ENCODE data around the gene IFT88. TPM values are rescaled to one million over a fixed set of nuclear protein-coding genes. Genes with fewer than 3 reads are reported as not detected.
"Not testable (repeated sequence)": the region's sequence is repeated elsewhere in the genome, so short reads cannot be mapped to it uniquely, and the experiment has no call there.

IFT88 gene
- total RNA-seq, 2 experiments from 2014 or later, result 9.0 to 9.5 TPM

DNA sequence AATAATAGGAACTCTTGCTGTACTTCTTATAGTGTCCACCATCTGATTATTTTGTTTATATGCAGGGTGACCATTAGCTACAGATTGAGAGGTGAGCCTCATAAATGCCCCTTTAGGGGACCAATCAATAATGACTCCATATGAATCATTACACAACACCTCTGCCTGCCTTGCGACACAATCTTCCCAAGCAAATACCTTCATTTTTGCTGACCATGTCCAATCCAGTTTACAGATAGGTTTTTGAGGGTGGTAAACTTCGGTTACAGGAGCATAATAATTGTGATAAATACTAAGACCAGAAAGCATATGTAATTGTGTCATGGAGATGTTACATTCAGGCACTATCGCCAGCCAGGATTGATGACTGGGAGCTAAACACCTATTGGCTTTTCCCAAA lies 112.9 kb downstream of the IFT88 start:
- H3K9me3 Mint-ChIP-seq, result no peaks in the 10 kb centered on the region
- Histone ChIP-seq H3K36me3 (ENCODE audit: insufficient read depth, low read length) (no peaks in the 10 kb centered on the region), H3K27me3 (ENCODE audit: control insufficient read depth in 1 of 2, insufficient read depth in 2 of 2, low read length in 2 of 2) (no peaks in the 10 kb centered on the region), H3K9me3 (ENCODE audit: control insufficient read depth in 1 of 2, insufficient read depth in 1 of 2, low read length in 2 of 2) (no peaks in the 10 kb centered on the region), H3K4me1 (ENCODE audit: insufficient read depth, low read length) (no peaks in the 10 kb centered on the region), H3K4me3 (ENCODE audit: low read length) (no peak overlapping the region), H3K27ac (ENCODE audit: low read depth in 1 of 2, low read length in 2 of 2) (no peak overlapping the region)
- H3K27me3 Mint-ChIP-seq, result no peaks in the 10 kb centered on the region
- ChIA-PET POLR2A (no interaction called here), CTCF (no interaction called here)
- H3K27ac Mint-ChIP-seq, result no peak overlapping the region
- DNase-seq (no peak), ATAC-seq (ENCODE audit: poor library complexity) (no peak)
- H3K4me1 Mint-ChIP-seq (ENCODE audit: low read depth), result no peaks in the 10 kb centered on the region
- H3K4me3 Mint-ChIP-seq, result no peak overlapping the region
- TF ChIP-seq, protein P1, sequence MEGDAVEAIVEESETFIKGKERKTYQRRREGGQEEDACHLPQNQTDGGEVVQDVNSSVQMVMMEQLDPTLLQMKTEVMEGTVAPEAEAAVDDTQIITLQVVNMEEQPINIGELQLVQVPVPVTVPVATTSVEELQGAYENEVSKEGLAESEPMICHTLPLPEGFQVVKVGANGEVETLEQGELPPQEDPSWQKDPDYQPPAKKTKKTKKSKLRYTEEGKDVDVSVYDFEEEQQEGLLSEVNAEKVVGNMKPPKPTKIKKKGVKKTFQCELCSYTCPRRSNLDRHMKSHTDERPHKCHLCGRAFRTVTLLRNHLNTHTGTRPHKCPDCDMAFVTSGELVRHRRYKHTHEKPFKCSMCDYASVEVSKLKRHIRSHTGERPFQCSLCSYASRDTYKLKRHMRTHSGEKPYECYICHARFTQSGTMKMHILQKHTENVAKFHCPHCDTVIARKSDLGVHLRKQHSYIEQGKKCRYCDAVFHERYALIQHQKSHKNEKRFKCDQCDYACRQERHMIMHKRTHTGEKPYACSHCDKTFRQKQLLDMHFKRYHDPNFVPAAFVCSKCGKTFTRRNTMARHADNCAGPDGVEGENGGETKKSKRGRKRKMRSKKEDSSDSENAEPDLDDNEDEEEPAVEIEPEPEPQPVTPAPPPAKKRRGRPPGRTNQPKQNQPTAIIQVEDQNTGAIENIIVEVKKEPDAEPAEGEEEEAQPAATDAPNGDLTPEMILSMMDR (IDR thresholded peaks at IDR 0.05), result no peak
- intact Hi-C loops (cut with DNase I, micrococcal nuclease), result no loop called here
- H3K36me3 Mint-ChIP-seq (ENCODE audit: low read depth), result peaks cover 27% of the 10 kb centered on the region

DNA sequence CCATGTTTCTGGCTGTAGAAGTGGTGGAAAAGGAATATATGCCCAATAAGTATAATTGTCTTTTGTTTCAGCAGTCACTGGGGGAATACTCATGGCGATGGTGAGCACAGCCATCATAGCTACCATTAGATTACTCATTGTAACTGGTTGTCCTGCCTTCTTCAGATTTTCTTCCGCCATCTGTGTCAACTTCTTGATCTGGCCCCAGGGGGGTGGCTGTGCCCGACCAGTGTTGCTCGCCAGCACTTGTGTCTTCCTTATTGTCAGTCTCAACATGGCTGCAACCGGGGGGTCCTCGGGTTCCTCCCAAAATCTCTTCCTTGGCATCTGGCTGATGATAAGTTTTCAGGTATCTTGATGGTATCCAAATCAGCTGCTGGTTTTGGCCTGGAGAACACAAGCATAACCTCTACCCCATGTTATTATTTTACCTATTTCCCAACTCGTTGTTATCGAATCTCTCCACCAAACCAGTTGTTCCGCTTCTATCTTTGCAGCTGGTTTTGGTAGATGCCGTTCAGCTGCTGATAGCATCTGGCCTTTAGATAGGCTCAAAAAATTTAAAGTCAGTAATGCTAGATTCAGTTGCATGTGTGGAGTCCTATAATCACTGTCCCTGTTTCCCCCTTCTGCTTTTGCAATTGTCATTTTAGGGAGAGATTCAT lies 113.6 kb downstream of the IFT88 start:
- DNase-seq (no peak), ATAC-seq (ENCODE audit: poor library complexity) (no peak)
- Histone ChIP-seq H3K27ac (ENCODE audit: low read depth in 1 of 2, low read length in 2 of 2) (no peak overlapping the region), H3K27me3 (ENCODE audit: control insufficient read depth in 1 of 2, insufficient read depth in 2 of 2, low read length in 2 of 2) (no peaks in the 10 kb centered on the region), H3K4me1 (ENCODE audit: insufficient read depth, low read length) (no peaks in the 10 kb centered on the region), H3K36me3 (ENCODE audit: insufficient read depth, low read length) (no peaks in the 10 kb centered on the region), H3K9me3 (ENCODE audit: control insufficient read depth in 1 of 2, insufficient read depth in 1 of 2, low read length in 2 of 2) (no peaks in the 10 kb centered on the region), H3K4me3 (ENCODE audit: low read length) (no peak overlapping the region)
- Mint-ChIP-seq H3K4me1 (ENCODE audit: low read depth) (no peaks in the 10 kb centered on the region), H3K27me3 (no peaks in the 10 kb centered on the region), H3K36me3 (ENCODE audit: low read depth) (peaks cover 20% of the 10 kb centered on the region), H3K4me3 (no peak overlapping the region), H3K9me3 (no peaks in the 10 kb centered on the region), H3K27ac (no peak overlapping the region)
- TF ChIP-seq, protein P1 (IDR thresholded peaks at IDR 0.05), result no peak
- POLR2A ChIA-PET, result no interaction called here
- intact Hi-C loops (cut with DNase I, micrococcal nuclease), result no loop called here
- CTCF ChIA-PET, result interaction anchor here (0.6 kb wide), 1 partner anchor 1025 kb away, joined by 3 read pairs; no protein-coding TSS in a partner anchor

- H3K9me3 ChIP-seq (ENCODE audit: control insufficient read depth in 1 of 2, insufficient read depth in 1 of 2, low read length in 2 of 2); H3K36me3 ChIP-seq (ENCODE audit: insufficient read depth, low read length); intact Hi-C loops (cut with DNase I, micrococcal nuclease); H3K4me1 Mint-ChIP-seq (ENCODE audit: low read depth); H3K9me3 Mint-ChIP-seq; H3K27me3 ChIP-seq (ENCODE audit: control insufficient read depth in 1 of 2, insufficient read depth in 2 of 2, low read length in 2 of 2); POLR2A ChIA-PET; H3K4me3 ChIP-seq (ENCODE audit: low read length); CTCF ChIA-PET; H3K4me3 Mint-ChIP-seq; H3K27ac Mint-ChIP-seq; H3K27ac ChIP-seq (ENCODE audit: low read depth in 1 of 2, low read length in 2 of 2); DNase-seq; H3K4me1 ChIP-seq (ENCODE audit: insufficient read depth, low read length); H3K27me3 Mint-ChIP-seq; ATAC-seq (ENCODE audit: poor library complexity): not testable (repeated sequence)
- peaks cover 13% of the 10 kb centered on the region for H3K36me3 Mint-ChIP-seq (ENCODE audit: low read depth)
Measured at GRCh38 chr13:20681481-20681880, 114.5 kb downstream of the IFT88 start.

DNA sequence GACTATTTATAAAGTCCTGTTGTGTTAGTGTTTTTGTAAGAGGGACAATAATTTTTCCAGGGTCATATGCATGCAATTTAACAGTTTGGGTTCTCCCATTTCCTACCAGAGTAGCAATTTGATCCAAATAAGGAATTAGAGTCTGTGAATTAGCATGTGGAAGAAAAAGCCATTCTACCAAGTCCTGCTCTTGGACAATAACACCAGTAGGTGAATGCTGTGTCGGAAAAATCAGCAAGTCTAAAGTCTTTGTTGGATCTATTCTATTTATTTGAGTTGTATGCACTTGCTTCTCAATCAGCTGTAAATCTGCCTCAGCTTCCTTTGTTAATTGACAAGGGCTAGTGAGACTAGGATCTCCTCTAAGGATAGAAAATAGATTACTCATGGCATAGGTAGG lies 115.1 kb downstream of the IFT88 start:
- H3K27ac Mint-ChIP-seq, result no peak overlapping the region
- POLR2A ChIA-PET, result no interaction called here
- TF ChIP-seq, protein P1 (IDR thresholded peaks at IDR 0.05), result no peak
- no peak overlapping the region for H3K4me3 Mint-ChIP-seq
- Histone ChIP-seq H3K4me1 (ENCODE audit: insufficient read depth, low read length) (no peaks in the 10 kb centered on the region), H3K4me3 (ENCODE audit: low read length) (no peak overlapping the region), H3K9me3 (ENCODE audit: control insufficient read depth in 1 of 2, insufficient read depth in 1 of 2, low read length in 2 of 2) (no peaks in the 10 kb centered on the region), H3K36me3 (ENCODE audit: insufficient read depth, low read length) (no peaks in the 10 kb centered on the region), H3K27ac (ENCODE audit: low read depth in 1 of 2, low read length in 2 of 2) (no peak overlapping the region), H3K27me3 (ENCODE audit: control insufficient read depth in 1 of 2, insufficient read depth in 2 of 2, low read length in 2 of 2) (no peaks in the 10 kb centered on the region)
- no peaks in the 10 kb centered on the region for H3K4me1 Mint-ChIP-seq (ENCODE audit: low read depth)
- no peak for ATAC-seq (ENCODE audit: poor library complexity)
- peaks cover 15% of the 10 kb centered on the region for H3K36me3 Mint-ChIP-seq (ENCODE audit: low read depth)
- intact Hi-C loops (cut with DNase I, micrococcal nuclease), result no loop called here
- H3K27me3 Mint-ChIP-seq, result no peaks in the 10 kb centered on the region
- no peak for DNase-seq
- H3K9me3 Mint-ChIP-seq, result no peaks in the 10 kb centered on the region
- CTCF ChIA-PET, result no interaction called here

All from CD4-positive, alpha-beta T cell (primary cell).